Right lobe of liver (tissue), 6 donors: ENCODE measurements around the gene SYNE3. TPM values are rescaled to one million over a fixed set of nuclear protein-coding genes. Genes with fewer than 3 reads are reported as not detected.

Source experiments
- ATAC-seq, 4 donors: fragments of 200-7000 bp; cut with Tn5 transposase; one replicate each; pipeline ENCODE4 v1.9.1; 2020; ENCODE audit warnings: mild to moderate bottlenecking in 4 of 4, moderate library complexity in 4 of 4
- DNase-seq, 3 donors: peaks; one replicate each; pipeline ENCODE4 v3.0.0-alpha.2; 2020
- H3K27ac ChIP-seq, 3 donors: fragments of 200-600 bp; one replicate each; pipeline ENCODE4 v1.8.0; 2022
- H3K27me3 ChIP-seq, 2 donors: fragments of 200-600 bp; one replicate each; pipeline ENCODE4 v1.8.0; 2022
- H3K36me3 ChIP-seq, 4 donors: fragments of 200-600 bp; sonication (generic) in 1 of 4; one replicate each; pipeline versions ENCODE4 v1.5.1 to v1.8.0; 2017 to 2022; ENCODE audit warnings: control low read depth in 1 of 4
- H3K4me1 ChIP-seq, 4 donors: fragments of 200-600 bp; sonication (generic) in 1 of 4; one replicate each; pipeline versions ENCODE4 v1.5.1 to v1.8.0; 2017 to 2022; ENCODE audit warnings: control low read depth in 1 of 4
- H3K4me3 ChIP-seq, 3 donors: fragments of 200-600 bp; one replicate each; pipeline ENCODE4 v1.8.0; 2022
- H3K9me3 ChIP-seq, 4 donors: fragments of 200-600 bp; sonication (generic) in 1 of 4; one replicate each; pipeline versions ENCODE4 v1.5.1 to v1.8.0; 2017 to 2022; ENCODE audit warnings: control low read depth in 1 of 4
- CTCF ChIP-seq, 4 donors: fragments of 200-600 bp in 3 of 4; fragments of 450-650 bp in 1 of 4; IDR thresholded peaks; one replicate each; pipeline versions ENCODE4 v1.5.1 to v1.8.0; 2016 to 2022; ENCODE audit warnings: antibody characterized with exemption in 4 of 4, mild to moderate bottlenecking in 2 of 4
- POLR2A ChIP-seq: fragments of 450-650 bp; IDR thresholded peaks from one replicate; pipeline ENCODE4 v1.6.1; 2017; ENCODE audit warnings: antibody characterized with exemption, mild to moderate bottlenecking
- WGBS: methylation state at CpG from one replicate; pipeline ENCODE4 v1.1.6; 2018; ENCODE audit warnings: low coverage, low lambda C conversion rate; ENCODE audit not compliant: insufficient coverage; ENCODE audit errors: missing lambda C conversion rate; 5-methylcytosine and 5-hydroxymethylcytosine counted together
- intact Hi-C, 2 donors: fragments of 100-400 bp; cut with DNase I; formaldehyde crosslinking; loops; one replicate each; pipeline versions ENCODE4 v1.11.2 to v1.14.1; 2022
- total RNA-seq, 6 experiments: library from RNA; depleted of rRNA in 2 of 6; stranded (reverse); fragments of >200 nt in 2 of 6; fragmentation: NEBNext Ultra II Directional in 3 of 6; extraction: Animal tissue kit (Norgen Biotek cat#: 25700) in 3 of 6; gene quantifications; one replicate each; pipeline versions ENCODE4 v1.1.0 to v1.2.4, GENCODE V29; 2016 to 2023
- donor health status: DM: no; HTN: yes; CAD: no.
- donor health status: DM: no; HTN: no; CAD: no.
- donor health status: DM: no; HTN: no; CAD: no.
- donor health status: DM: no; HTN: yes; CAD: no.
- donor health status: DM: no; HTN: yes; CAD: no.

The SYNE3 gene
- total RNA-seq, 6 experiments from 2014 or later, result 3.7 to 11.6 (median 5.0) TPM

GRCh38 chr14:95541932-95542930 is 25.8 kb upstream of the SYNE3 start:
- intact Hi-C loops, result no loop called here
- Histone ChIP-seq H3K9me3 (no peaks in the 10 kb centered on the region), H3K27me3 (no peaks in the 10 kb centered on the region), H3K36me3 (peaks cover 0 to 12% (median 4%) of the 10 kb centered on the region in 4 donors), H3K27ac (peak overlapping the region in 2 of 3 donors; percentile 7 to 19), H3K4me3 (no peak overlapping the region), H3K4me1 (peaks cover 0 to 49% (median 15%) of the 10 kb centered on the region in 4 donors)
- TF ChIP-seq CTCF (IDR thresholded peaks at IDR 0.05) (no peak), POLR2A (no peak)
- ATAC-seq, result no peak
- no peak for DNase-seq
- 39% methylated on average over 8 of the region's 8 CpGs for WGBS

- Histone ChIP-seq H3K4me1 (peaks cover 0 to 57% (median 15%) of the 10 kb centered on the region in 4 donors), H3K27ac (no peak overlapping the region), H3K4me3 (no peak overlapping the region), H3K36me3 (peaks cover 0 to 12% (median 4%) of the 10 kb centered on the region in 4 donors), H3K9me3 (no peaks in the 10 kb centered on the region), H3K27me3 (no peaks in the 10 kb centered on the region)
- TF ChIP-seq CTCF (IDR thresholded peaks at IDR 0.05) (no peak), POLR2A (no peak)
- intact Hi-C loops, result no loop called here
- ATAC-seq (no peak), DNase-seq (no peak)
- WGBS, result 64% methylated on average over 4 of the region's 4 CpGs
These were observed 24.9 kb upstream of the SYNE3 start for GRCh38 chr14:95541346-95541745.

GRCh38 chr14:95540236-95540855 is 23.9 kb upstream of the SYNE3 start:
- TF ChIP-seq CTCF (IDR thresholded peaks at IDR 0.05), result no peak
- TF ChIP-seq POLR2A, result no peak
- intact Hi-C loops, result no loop called here

GRCh38 chr14:95538801-95539509 is 22.5 kb upstream of the SYNE3 start:
- Histone ChIP-seq H3K36me3 (peaks cover 0 to under 1% (median 0%) of the 10 kb centered on the region in 4 donors), H3K27ac (peak overlapping the region in 2 of 3 donors; percentile 77 to 87), H3K9me3 (no peaks in the 10 kb centered on the region), H3K4me3 (peak overlapping the region in 1 of 3 donors; percentile 7), H3K4me1 (peaks cover 0 to 62% (median 15%) of the 10 kb centered on the region in 4 donors), H3K27me3 (no peaks in the 10 kb centered on the region)
- 33% methylated on average over 7 of the region's 14 CpGs for WGBS
- intact Hi-C loops, result no loop called here
- no peak for ATAC-seq
- TF ChIP-seq CTCF (IDR thresholded peaks at IDR 0.05) (no peak), POLR2A (no peak)
- no peak for DNase-seq

More at GRCh38 chr14:95540236-95540855, 23.9 kb upstream of the SYNE3 start:
- Histone ChIP-seq H3K27me3 (no peaks in the 10 kb centered on the region), H3K4me1 (peaks cover 0 to 62% (median 15%) of the 10 kb centered on the region in 4 donors), H3K4me3 (no peak overlapping the region), H3K36me3 (peaks cover 0 to 12% (median 4%) of the 10 kb centered on the region in 4 donors), H3K27ac (peak overlapping the region in 1 of 3 donors; percentile 77), H3K9me3 (no peaks in the 10 kb centered on the region)
- 93% methylated on average over 6 of the region's 6 CpGs for WGBS
- ATAC-seq (no peak), DNase-seq (no peak)
